Keratinocyte (primary cell): Measurements from ENCODE around the gene NAV3. TPM values are rescaled to one million over a fixed set of nuclear protein-coding genes. Genes with fewer than 3 reads are reported as not detected.

ENCODE experiments used
- DNase-seq: peaks from one replicate; pipeline ENCODE4 v3.0.0-alpha.2; 2011; ENCODE audit warnings: low read depth, missing footprints, low spot score
- FAIRE-seq: peaks from 2 replicates; lab custom pipeline; 2011; peaks lifted over from hg19 to GRCh38; lab: Jason Lieb, UNC
- H2AFZ ChIP-seq: 2 replicates; pipeline ENCODE4 v1.6.0; 2012; ENCODE audit warnings: low read length, control low read depth, inconsistent platforms; ENCODE audit not compliant: control insufficient read depth
- H3K27ac ChIP-seq: 2 replicates; pipeline ENCODE4 v1.5.1; 2011; ENCODE audit warnings: low read length; ENCODE audit not compliant: control insufficient read depth, insufficient read depth
- H3K27me3 ChIP-seq: 3 replicates; pipeline ENCODE4 v1.6.0; 2011; ENCODE audit warnings: low read length; ENCODE audit not compliant: control insufficient read depth, insufficient read depth; ENCODE audit errors: extremely low read depth
- H3K36me3 ChIP-seq, 2 experiments: 2 replicates in 1 of 2; 3 replicates in 1 of 2; pipeline ENCODE4 v1.5.1; 2011; ENCODE audit warnings: low read length in 2 of 2, mild to moderate bottlenecking in 1 of 2; ENCODE audit not compliant: control insufficient read depth in 2 of 2, insufficient read depth in 2 of 2; ENCODE audit errors: extremely low read depth in 1 of 2
- H3K4me1 ChIP-seq: 3 replicates; pipeline ENCODE4 v1.5.1; 2011; ENCODE audit warnings: low read length; ENCODE audit not compliant: control insufficient read depth, insufficient read depth; ENCODE audit errors: extremely low read depth
- H3K4me2 ChIP-seq: 3 replicates; pipeline ENCODE4 v1.6.0; 2011; ENCODE audit warnings: low read depth, low read length; ENCODE audit not compliant: control insufficient read depth, insufficient read depth; ENCODE audit errors: extremely low read depth
- H3K4me3 ChIP-seq, 3 experiments: fragments of 200-600 bp in 1 of 3; sonication (generic) in 1 of 3; 2 replicates in 2 of 3; 3 replicates in 1 of 3; pipeline ENCODE4 v1.5.1; 2011 to 2016; ENCODE audit warnings: low read length in 3 of 3, mild to moderate bottlenecking in 3 of 3, control low read depth in 2 of 3, inconsistent platforms in 1 of 3, low read depth in 1 of 3, mixed read lengths in 1 of 3, mixed run types in 1 of 3, moderate library complexity in 1 of 3; ENCODE audit not compliant: control insufficient read depth in 2 of 3, insufficient read depth in 2 of 3; ENCODE audit errors: extremely low read depth in 1 of 3
- H3K79me2 ChIP-seq: 2 replicates; pipeline ENCODE4 v1.6.0; 2012; ENCODE audit warnings: low read length; ENCODE audit not compliant: control insufficient read depth, insufficient read depth
- H3K9ac ChIP-seq: 3 replicates; pipeline ENCODE4 v1.6.0; 2011; ENCODE audit warnings: low read length; ENCODE audit not compliant: control insufficient read depth, insufficient read depth; ENCODE audit errors: extremely low read depth
- H3K9me1 ChIP-seq: 3 replicates; pipeline ENCODE4 v1.6.0; 2011; ENCODE audit warnings: low read length; ENCODE audit not compliant: control insufficient read depth, insufficient read depth; ENCODE audit errors: extremely low read depth
- H3K9me3 ChIP-seq: 2 replicates; pipeline ENCODE4 v1.5.1; 2012; ENCODE audit warnings: low read depth, low read length; ENCODE audit not compliant: control insufficient read depth
- H4K20me1 ChIP-seq: 3 replicates; pipeline ENCODE4 v1.6.0; 2011; ENCODE audit warnings: low read length; ENCODE audit not compliant: control insufficient read depth, insufficient read depth; ENCODE audit errors: extremely low read depth
- EZH2 ChIP-seq: IDR thresholded peaks from one replicate; pipeline ENCODE4 v1.6.1; 2012; ENCODE audit warnings: inconsistent platforms, mild to moderate bottlenecking, low read length, moderate library complexity
- dilution Hi-C: fragments of 300-500 bp; cut with MboI; formaldehyde crosslinking; loops from one replicate; pipeline ENCODE4 v1.7.0; 2020; ENCODE audit warnings: low sequenced_read_pairs; ENCODE audit not compliant: extremely low pct_ligation_motif_present
- polyA plus RNA-seq, 5 experiments: library from polyadenylated mRNA; depleted of rRNA in 3 of 5; stranded (reverse) in 3 of 5; stranded (forward) in 1 of 5; unstranded in 1 of 5; fragments of >200 nt; gene quantifications; 1 replicate in 1 of 5; 2 replicates in 3 of 5; 3 replicates in 1 of 5; pipeline versions ENCODE4 v1.2.1 to v1.2.3, GENCODE V29; 2011 to 2012; ENCODE audit warnings: missing spikeins in 2 of 5, low read depth in 1 of 5, low replicate concordance in 1 of 5
- TF ChIP-seq, protein P1 (sequence below), 3 experiments: IDR thresholded peaks in 1 of 3; conservative IDR thresholded peaks in 1 of 3; optimal IDR thresholded peaks in 1 of 3; 2 replicates in 2 of 3; 3 replicates in 1 of 3; pipeline versions ENCODE3 to v1.5.1; 2011; ENCODE audit warnings: low read length in 3 of 3, mild to moderate bottlenecking in 3 of 3, moderate library complexity in 2 of 3, control low read depth in 1 of 3, inconsistent platforms in 1 of 3; ENCODE audit not compliant: insufficient read depth in 2 of 3; ENCODE audit errors: extremely low read depth in 1 of 3

Gene NAV3
- polyA plus RNA-seq, 1 donor (not counting 4 experiments of a cell fraction or from before 2014, with no cell fraction given) = 22.6 TPM

DNA sequence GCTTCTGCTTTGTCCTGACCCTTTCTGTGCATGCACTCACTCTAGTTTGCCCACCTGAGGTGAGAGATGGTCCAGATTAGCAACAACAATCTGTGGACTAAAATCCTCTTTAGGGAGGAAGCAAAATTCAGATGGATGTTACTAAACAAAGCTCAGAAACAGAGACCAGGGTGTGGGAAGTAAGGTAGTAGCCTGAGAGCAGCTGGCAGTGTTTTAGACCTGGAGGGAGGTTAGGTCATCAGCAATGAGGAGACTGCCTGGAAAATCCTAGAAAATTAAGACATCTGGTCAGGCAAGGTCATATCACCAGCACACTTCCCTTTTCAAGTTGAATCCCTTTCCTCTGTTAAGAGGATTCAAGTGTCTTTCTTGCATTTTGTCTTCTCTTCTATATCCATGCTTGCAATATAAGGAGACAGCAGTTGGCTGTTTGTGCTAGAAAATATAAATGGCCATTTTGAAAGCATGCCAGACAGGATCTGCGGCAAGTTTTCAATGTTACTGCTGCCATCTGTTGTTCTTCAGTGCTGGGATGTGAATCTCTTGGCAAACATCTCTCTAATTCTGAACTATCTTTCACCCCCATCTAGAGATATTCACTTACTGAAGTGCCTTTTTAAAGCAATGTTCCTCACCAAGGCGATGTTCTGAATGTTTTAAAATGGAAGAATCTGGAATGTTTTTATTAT lies 266.4 kb downstream of the NAV3 start:
- Histone ChIP-seq H3K79me2 (no peaks in the 10 kb centered on the region), H3K36me3 (peaks cover 0 to 5% of the 10 kb centered on the region in 2 experiments), H3K9me1 (no peaks in the 10 kb centered on the region), H3K27me3 (no peaks in the 10 kb centered on the region), H3K9me3 (no peaks in the 10 kb centered on the region), H3K9ac (no peak overlapping the region), H3K4me2 (no peak overlapping the region), H3K4me1 (peaks cover 8% of the 10 kb centered on the region), H2AFZ (no peak overlapping the region), H4K20me1 (no peaks in the 10 kb centered on the region), H3K4me3 (no peak overlapping the region), H3K27ac (no peak overlapping the region)
- no peak for DNase-seq
- dilution Hi-C loops = no loop called here
- FAIRE-seq = peak; percentile 34
- no peak for TF ChIP-seq EZH2
- TF ChIP-seq, protein P1, sequence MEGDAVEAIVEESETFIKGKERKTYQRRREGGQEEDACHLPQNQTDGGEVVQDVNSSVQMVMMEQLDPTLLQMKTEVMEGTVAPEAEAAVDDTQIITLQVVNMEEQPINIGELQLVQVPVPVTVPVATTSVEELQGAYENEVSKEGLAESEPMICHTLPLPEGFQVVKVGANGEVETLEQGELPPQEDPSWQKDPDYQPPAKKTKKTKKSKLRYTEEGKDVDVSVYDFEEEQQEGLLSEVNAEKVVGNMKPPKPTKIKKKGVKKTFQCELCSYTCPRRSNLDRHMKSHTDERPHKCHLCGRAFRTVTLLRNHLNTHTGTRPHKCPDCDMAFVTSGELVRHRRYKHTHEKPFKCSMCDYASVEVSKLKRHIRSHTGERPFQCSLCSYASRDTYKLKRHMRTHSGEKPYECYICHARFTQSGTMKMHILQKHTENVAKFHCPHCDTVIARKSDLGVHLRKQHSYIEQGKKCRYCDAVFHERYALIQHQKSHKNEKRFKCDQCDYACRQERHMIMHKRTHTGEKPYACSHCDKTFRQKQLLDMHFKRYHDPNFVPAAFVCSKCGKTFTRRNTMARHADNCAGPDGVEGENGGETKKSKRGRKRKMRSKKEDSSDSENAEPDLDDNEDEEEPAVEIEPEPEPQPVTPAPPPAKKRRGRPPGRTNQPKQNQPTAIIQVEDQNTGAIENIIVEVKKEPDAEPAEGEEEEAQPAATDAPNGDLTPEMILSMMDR (optimal IDR thresholded peaks at IDR 0.05 in 1 of 3, IDR thresholded peaks at IDR 0.05 in 1 of 3, conservative IDR thresholded peaks at IDR 0.05 in 1 of 3; ENCODE audit: extremely low read depth in 1 of 3, insufficient read depth in 2 of 3, low read length in 3 of 3) = no peak

DNA sequence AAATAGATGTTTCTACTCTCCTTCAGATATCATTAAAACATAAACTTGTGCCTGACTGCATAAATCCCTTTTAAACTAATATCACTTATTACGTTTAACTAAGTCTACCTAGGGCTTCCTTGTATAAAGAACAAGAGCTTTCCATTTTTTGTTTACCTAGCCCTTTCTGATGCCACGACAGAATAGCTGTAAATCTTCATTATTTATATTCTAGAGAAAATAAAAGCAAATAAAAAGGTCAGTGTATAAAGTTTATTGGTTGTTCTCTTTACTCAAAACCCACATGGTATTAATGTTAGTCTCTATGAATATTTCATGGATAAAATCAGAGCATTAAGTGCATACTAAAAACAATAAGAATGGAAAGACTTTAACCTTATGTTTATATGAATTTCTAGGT lies 269.1 kb downstream of the NAV3 start:
- H2AFZ ChIP-seq = no peak overlapping the region
- H3K4me1 ChIP-seq = peaks cover 8% of the 10 kb centered on the region
- H3K9ac ChIP-seq = no peak overlapping the region
- H3K79me2 ChIP-seq = no peaks in the 10 kb centered on the region
- H3K4me3 ChIP-seq = no peak overlapping the region
- H3K27ac ChIP-seq = no peak overlapping the region
- H3K9me1 ChIP-seq = no peaks in the 10 kb centered on the region
- FAIRE-seq (no peak), DNase-seq (no peak)
- dilution Hi-C loops = no loop called here
- no peak overlapping the region for H3K4me2 ChIP-seq
- no peaks in the 10 kb centered on the region for H3K27me3 ChIP-seq
- H3K36me3 ChIP-seq = peaks cover 0 to 5% of the 10 kb centered on the region in 2 experiments
- H4K20me1 ChIP-seq = no peaks in the 10 kb centered on the region
- H3K9me3 ChIP-seq = no peaks in the 10 kb centered on the region
- TF ChIP-seq, protein P1 (optimal IDR thresholded peaks at IDR 0.05 in 1 of 3, IDR thresholded peaks at IDR 0.05 in 1 of 3, conservative IDR thresholded peaks at IDR 0.05 in 1 of 3; ENCODE audit: extremely low read depth in 1 of 3, insufficient read depth in 2 of 3, low read length in 3 of 3) = no peak
- no peak for TF ChIP-seq EZH2
